Effector CD8-positive, alpha-beta T cell (primary cell): ENCODE measurements around the gene MED27.

Experiments used
- DNase-seq: peaks from one replicate; lab custom pipeline; 2025; lab: John Stamatoyannopoulos, UW

The MED27 gene

DNA sequence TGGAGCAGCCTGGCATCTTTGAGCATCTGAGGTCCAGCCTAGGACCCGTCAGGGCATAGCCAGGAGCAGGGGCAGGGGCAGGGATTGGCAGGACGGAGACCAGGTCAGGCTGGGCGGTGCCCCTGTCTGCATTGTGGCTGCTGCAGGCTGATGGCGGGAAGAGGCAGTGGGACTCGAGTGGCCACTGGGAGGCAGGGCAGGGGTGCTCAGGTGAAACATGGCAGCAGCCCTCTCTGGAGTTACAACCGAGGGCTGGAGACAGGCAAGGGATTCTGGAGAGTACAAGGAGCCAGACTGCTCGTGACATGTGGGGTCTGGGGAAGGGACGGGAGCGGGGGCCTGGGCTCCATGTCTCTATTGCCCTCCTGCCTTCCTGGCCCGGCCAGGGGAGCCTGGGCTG lies 242.4 kb downstream of the MED27 start:
- no peak for DNase-seq

DNA sequence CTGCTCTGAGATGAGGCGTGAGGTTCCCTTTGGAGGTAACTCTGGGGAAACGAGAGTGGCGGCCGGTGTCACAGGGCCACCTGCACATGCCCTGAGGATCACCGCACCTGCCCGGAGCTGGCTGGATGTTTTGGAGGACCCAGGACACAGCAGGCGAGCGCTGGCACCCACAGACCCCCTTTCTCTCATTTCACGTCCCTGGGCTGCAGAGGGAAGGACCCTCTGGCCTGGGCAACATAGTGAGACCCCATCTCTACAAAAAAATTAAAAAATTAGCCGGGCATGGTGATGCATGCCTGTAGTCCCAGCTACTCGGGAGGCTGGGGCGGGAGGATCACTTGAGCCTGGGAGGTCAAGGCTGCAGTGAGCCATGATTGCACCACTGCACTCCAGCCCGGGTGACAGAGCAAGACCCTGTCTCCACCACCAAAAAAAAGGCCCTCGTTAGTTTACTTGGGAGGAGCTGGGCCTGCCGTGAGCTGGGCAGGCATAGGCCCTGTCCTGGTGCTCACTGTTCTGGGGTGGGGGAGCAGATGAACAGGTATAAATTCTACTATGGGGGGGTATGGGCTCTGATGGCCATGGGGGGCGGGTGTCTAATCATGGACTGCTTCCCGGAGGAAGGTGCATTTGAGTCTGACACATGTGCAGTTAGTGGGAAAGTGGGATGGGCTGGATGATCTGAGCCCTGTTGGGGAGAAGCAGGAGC lies 242.9 kb downstream of the MED27 start:
- no peak for DNase-seq

DNA sequence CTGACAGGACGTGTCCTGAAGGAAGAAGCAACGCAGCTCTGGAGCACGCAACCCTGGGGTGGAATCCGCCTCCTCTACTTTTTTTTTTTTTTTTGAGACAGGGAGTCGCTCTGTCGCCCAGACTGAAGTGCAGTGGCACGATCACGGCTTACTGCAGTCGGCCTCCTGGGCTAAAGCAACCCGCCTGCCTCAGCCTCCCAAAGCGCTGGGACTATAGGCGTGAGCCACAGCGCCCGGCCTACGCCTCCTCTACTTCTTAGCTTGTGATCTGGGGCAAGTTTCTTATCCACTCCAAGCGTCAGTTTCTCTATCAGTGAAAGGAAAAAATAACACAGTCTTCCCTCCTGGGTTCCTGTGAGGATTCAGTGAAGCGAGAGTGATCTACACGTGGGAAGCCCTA lies 243.6 kb downstream of the MED27 start:
- no peak for DNase-seq

DNA sequence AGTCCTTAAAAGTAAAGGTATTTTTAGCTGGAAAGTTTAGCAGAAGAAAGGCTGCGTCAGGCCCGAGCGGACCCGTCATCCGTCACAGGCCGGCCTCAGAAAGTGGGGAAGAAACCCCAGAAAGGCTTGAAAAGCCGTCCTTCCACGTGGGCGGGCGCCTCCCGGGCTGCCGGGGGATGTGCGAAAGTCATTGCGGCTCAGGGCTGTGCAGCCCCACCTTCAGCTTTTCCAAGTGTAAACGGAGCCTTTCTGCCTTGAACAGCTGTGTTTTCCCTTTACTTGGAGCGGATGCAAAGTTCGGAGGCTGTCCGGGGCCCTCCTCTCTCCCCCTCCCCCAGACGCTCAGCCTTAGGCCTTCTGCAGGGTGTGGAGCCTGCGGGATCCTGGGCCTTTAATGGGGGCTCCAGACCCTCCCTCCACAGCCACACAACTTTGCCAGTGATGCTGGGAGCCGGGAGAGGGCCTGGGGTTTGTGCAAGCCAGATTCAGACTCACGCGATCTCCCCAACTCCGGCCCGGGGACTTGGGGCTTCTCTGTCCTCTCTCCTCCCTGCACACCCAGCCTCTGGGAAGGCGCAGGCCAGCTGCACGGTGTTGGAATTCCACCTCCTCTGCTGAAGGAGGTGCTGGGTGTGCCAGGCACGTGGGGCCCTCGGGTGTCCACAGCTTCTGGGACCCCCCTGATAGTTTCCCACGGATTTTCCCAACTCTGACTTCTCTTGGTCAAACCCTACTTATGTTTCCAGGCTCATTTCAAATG lies 244.3 kb downstream of the MED27 start:
- no peak for DNase-seq

DNA sequence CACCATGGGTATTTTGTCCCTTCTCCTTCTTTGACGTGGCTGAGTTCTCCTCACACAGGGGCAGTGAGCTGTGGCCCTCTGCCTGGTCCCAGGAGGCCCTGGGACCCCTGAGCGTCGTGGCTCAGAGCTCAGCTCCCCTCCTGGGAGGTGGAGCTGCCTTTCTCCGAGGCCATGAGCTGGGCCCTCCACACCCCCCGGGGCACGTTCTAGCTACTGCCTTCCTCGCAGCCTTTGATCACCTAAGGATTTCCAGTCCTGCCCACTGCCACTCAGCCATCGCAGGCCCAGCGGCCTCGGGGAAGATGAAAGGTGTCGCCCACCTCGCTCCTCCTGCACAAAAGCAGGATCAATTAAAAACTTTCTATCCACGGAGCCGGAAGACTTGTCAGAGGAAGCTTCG lies 244.9 kb downstream of the MED27 start:
- no peak for DNase-seq

DNA sequence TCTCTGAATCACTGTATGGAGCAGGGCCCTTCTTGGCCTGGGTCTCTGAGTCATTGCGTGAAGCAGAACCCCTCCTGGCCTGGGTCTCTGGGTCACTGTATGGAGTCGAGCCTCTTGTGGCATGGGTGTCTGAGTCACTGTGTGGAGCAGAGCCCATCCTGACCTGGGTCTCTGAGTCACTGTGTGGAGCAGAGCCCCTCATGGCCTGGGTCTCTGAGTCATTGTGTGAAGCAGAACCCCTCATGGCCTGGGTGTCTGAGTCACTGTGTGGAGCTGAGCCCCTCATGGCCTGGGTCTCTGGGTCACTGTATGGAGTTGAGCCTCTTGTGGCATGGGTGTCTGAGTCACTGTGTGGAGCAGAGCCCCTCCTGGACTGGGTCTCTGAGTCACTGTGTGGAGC lies 245.8 kb downstream of the MED27 start:
- DNase-seq: no peak

DNA sequence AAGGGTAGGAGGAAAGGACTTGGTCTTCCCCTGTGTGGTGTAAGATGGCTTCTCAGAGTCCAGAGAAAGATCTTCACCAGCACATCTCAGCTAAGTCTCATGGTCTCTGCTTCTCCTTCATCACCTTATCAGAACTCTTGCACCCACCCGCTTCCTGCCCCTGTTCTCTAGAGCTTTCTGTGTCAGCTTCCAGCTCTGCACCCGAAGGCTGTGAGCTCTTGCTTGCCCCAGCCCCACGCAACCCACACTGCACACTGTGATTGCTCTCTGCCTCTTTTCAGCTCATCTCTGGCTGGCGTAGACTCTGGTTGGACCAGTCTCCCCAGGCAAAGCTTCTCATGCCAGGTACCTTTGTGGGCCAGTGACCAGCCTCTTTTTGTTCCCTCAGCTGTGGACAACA lies 246.6 kb downstream of the MED27 start:
- no peak for DNase-seq

DNA sequence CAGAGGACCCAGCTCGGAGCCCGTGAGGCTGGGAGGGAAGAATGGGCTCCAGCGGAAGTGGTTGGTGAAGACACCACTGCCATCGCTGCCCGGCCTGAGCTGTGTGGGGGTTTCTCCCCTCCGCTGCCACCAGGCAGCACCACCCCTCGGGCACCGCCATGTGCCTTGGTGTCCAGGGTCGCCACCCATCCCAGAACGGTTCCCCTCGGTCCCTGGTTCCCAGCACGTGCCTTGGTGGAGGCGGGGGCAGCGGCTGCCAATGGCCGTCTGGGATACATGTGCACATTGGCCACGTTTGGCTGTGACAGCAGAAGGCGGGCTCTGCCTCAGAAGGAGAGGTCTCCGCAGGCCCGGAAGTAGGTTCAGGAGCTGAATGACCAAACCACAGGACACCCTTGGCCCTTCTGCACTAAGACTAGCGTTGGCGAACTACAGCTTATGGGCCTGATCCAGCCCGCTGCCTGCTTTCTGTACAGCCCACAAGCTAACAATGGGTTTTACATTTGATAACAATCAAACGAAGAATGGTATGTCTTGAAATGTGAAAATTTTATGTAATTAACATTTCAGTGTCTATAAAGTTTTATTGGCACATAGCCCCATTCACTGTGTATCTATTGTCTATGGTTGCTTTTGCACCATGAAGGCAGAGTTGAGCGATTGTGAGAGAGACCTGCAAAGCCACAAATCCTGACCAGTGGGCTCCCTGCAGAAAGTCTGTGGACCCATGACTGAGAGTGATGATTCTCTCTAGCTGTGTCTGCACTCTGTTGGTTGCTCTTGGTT lies 248.1 kb downstream of the MED27 start:
- DNase-seq: no peak

DNA sequence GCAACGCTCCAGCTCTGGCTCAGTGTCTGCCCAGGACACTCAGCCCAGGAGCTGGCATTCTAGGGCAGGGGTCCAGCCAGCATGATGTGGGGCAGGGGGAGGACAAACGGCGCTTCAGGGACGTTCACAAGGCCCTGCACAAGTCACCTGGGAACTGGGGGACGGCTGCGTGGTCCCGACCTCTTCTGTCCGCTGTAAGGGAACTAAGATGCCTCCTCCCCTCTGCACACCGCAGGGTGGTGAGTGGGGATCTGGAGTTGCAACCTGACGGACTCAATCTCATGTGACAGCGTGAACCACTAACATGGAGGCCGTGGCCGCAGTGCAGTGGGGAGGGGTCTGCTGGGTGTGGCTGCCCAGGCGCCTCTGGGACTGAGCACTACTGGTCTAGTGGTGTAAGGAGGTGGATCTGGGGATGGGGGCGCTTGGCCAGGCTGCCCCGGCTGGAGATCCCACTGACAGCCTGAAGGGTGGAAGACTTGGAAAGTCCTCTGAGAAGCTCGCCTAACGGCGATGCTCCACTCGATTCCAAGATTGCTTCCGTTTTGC lies 251.8 kb downstream of the MED27 start:
- no peak for DNase-seq

DNA sequence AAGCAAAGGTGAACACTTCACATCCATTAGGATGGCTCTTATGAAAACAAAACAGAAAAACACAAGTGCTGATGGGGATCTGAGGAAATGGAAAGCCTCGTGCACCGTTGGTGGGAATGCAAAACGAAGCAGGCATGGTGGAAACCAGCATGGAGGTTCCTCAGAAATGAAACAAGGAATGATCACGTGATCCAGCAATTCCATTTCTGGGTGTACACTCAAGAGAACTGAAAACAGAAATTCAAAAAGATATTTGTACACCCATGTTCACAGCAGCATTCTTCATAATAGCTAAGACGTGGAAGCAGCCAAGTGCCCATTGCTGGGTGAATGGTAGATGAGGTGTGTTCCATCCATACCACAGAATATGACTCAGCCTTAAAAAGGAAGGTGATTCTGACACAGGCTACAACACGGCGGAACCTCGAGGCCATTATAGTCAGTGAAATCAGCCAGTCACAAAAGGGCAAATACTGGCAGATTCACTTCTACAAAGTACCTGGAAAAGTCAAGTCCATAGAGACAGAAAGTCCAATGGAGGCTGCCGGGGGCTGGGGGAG lies 252.6 kb downstream of the MED27 start:
- DNase-seq: no peak

DNA sequence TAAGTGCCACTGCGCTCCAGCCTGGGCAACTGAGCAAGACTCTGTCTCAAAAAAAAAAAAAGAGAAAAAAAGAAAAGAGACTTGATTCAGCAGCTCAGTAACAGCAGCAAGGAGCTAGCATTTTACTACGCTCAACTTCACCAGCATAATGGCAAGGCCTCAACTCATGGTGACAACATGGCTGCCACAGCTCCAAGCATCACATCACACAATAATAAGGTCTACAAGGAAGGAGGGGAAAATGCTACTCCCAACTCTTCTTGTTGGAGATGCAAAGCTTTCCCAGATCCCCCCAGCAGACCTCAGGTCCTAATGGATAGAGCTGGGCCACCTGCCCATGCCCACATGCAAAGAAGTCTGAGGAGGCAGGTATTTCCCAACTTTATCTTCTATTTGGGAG lies 253.6 kb downstream of the MED27 start:
- no peak for DNase-seq

DNA sequence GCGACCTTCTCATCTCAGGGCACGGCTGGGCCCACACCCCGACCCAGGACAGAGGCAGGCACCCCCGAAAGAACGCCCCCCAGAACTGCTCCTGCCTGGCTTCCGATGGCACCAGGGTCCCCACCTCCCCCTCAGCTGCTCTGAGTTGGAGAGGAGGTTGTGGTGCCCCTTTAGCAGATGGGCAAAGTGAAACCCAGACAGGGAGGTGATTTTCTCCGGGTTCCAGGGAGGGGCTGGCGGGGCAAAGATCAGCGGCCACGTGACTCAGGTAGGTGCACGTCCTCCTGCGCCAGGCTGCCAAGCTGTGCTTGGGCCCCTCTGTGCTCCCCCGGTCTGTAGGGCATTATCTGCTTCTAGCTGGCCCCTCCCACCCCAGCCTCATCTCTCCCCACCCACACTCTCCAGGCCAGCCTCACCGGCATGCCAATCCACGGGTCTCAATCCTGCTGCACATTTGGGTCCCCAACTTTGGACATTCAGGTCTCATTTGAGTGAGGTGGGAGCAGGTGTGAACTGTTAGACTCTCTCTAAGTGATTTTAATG lies 254.6 kb downstream of the MED27 start:
- no peak for DNase-seq

DNA sequence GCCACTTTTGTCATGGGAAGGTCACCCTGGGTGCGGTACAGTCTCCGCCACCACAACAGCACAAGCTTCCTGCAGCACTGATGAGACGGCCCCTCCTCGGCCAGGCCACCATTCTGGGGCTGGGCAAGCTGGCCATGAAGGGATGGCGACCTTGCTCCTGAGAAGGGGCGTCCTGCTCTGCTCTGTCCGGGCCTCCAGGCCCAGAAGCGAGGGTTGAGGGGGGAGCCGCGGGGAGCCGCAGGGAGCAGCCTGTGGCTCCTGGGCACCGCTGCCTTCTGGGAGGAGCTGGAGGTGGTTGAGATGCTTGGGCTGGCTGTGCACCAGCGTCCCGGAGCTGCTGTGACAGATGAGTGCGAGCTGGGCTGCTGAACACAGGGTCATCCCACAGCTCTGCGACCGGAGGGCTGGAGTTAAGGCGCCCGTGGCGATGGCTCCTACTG lies 255.5 kb downstream of the MED27 start:
- no peak for DNase-seq

DNA sequence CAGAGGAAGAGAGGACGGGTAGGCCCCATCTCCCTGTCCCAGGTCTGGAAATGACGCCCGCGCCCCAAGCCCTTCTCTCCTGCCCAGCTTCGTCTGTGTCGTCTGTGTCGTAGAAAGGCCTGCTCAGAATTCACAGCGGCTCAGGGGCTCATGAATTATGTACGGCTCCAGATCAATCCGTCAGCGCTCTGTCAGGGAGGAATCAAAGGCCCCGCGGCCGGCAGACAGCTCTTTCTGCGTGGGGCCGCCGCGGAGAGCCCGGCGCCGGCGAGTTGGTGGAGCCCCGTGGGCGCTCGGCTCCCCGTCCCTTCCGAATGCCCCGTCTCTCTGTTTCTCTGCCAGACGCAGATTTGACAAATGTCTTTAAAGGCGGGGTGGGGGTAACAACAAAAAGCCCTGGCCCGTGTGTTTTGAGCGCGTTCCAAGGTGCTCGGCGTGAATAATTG lies 255.9 kb downstream of the MED27 start:
- DNase-seq: no peak

DNA sequence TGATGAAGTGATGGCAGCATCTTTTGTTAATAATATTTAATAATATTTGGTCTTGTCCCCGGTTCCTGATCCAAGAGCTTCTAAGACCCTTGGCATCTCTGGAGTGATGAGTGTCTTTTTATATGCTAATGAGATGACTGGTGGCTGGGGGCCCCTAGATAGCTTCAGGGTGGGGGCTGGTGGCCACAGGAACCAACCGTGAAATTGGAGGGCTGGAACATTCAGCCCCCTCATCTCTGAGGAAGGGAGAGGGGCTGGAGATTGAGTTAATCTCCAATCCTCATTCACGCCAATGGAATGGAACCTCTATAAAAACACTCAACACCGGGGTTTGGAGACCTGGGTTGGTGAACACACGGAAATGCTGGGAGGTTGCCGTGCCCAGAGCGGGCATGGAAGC lies 261.6 kb downstream of the MED27 start:
- DNase-seq: no peak

DNA sequence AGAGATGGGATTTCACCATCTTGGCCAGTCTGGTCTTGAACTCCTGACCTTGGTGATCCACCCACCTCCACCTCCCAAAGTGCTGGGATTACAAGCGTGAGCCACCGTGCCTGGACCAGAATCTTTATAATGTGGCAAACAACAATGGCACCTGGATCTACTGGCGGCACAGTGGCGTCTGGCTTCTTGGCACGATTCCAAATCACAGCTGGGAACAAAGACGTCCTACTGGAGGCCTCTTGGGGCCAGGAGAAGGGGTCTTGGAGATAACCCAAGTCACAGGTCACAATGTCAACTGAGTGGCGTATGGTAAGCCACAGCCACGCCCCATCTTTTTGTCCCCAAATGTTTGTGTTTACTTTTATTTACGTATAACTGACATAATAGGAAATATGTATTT lies 262.0 kb downstream of the MED27 start:
- DNase-seq: no peak

DNA sequence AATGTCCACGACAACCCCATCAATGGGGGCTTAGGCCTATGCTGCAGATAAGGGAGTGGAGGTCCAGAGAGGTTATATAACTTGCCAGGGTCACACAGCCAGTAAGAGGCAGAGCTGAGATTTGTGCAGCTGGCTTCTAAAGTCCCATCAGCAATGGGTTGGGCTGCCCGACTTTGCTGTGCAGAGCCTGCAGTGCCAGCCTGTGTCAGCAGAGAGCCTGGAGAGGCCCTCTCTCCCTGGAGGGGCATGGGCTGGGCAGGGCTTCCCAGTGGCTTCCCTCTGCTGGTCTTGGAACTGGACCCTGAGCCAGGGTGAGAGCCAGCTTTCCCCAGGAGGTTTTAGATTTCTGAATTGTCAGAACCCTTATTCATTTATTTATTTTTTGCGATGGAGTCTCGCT lies 262.6 kb downstream of the MED27 start:
- DNase-seq: no peak

DNA sequence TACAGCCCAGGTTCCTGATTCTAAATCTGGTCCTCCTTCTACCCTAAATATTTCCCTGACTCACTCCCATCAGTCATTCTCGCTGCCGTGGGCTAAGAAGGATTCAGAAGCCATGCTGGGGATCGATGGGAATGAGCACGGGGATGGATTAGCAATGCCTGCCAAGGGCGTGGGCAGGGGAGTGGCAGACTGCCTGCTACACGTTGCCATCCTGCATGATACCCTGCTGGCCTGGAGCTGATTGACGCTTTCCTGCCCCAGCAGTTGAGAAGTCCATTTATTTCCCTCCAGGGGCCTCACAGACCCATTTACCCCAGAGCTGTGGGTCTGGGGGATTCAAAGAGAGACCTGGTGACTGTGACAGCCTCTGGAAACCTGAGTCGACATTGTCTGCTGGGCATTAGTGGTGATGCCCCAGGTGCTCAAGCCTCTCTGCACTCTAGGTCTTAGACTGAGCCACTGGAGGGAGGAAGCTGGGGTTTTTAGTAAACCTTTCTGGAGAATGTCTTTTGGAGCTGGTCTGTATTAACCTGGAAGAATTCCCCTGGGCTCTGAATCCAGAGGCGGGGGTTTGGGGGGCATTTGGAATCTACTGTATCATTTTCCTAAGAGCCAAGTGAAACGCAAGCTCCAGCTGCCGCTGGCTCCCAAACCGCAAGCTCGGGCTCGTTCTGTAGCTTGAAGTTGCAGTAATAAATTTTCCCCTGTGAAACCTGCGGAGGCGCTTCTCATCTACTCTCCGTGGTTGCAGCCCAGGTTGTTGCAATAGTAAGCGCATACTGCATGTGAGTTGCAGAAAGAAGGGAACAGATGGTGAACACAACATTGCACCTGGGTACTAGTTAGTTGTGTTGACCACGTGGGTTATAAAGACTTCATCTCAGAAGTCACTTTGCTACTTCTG lies 263.4 kb downstream of the MED27 start:
- no peak for DNase-seq

DNA sequence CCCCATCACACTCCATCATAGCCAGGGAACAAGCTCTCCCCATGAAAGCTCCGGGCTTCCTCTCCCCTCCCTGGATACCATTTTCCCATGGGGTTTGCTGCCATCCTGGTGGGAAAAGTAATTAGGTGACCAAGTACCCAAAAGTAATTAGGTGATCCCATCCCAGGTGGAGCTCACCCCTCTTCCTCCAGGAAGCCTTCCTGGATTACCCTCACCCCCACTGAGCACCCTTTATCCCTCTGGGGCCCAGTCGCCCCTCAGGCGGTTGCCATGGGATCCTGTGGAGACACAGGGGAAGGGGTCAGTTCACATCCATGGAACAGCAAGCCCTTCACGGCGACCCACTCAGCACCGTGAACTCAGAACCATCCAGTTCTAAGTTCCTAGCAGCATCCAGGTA lies 265.0 kb downstream of the MED27 start:
- no peak for DNase-seq

DNA sequence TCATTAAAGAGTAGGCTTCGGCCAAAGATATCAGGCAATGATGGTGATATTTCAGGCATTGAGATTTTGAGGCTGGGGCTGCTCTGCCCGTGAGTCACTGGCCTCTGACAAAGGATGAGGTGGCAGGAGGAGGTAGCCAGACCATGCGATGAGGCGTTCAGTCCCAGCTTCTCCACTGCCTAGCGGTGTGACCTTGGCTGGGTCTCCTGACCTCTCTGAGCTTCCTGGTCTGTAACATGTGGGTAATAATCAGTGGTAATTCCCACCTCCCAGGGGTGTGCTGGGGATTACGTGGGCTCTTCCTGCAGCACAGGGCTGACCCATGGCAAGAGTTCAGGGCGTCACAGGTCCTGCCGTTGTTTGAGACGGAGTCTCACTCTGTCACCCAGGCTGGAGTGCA lies 266.6 kb downstream of the MED27 start:
- DNase-seq: no peak
